Measurements from ENCODE around the gene SDR9C7. TPM values are rescaled to one million over a fixed set of nuclear protein-coding genes. Genes with fewer than 3 reads are reported as not detected.
"Not testable (repeated sequence)": the region's sequence is repeated elsewhere in the genome, so short reads cannot be mapped to it uniquely, and the experiment has no call there.

Gene SDR9C7
- total RNA-seq, 1 experiment from 2014 or later = not detected

- H3K4me3 Mint-ChIP-seq (ENCODE audit: unreplicated experiment); H3K27me3 Mint-ChIP-seq (ENCODE audit: insufficient read depth, unreplicated experiment); DNase-seq (ENCODE audit: unreplicated experiment); intact Hi-C loops (cut with micrococcal nuclease); H3K4me1 Mint-ChIP-seq (ENCODE audit: insufficient read depth, unreplicated experiment); H3K27ac Mint-ChIP-seq (ENCODE audit: low read depth, unreplicated experiment); POLR2A ChIA-PET; H3K9me3 Mint-ChIP-seq (ENCODE audit: unreplicated experiment); H3K36me3 Mint-ChIP-seq (ENCODE audit: insufficient read depth, unreplicated experiment); BruUV-seq (replicated peaks): not testable (repeated sequence)
- CTCF ChIA-PET = interaction anchor here (0.6 kb wide), 2 partner anchors 120 to 134 kb away, joined by 3 to 7 read pairs; no protein-coding TSS in a partner anchor
These were observed 30.9 kb upstream of the SDR9C7 start for GRCh38 chr12:56965124-56965523.

- H3K4me3 Mint-ChIP-seq (ENCODE audit: unreplicated experiment); H3K4me1 Mint-ChIP-seq (ENCODE audit: insufficient read depth, unreplicated experiment); H3K27ac Mint-ChIP-seq (ENCODE audit: low read depth, unreplicated experiment); CTCF ChIA-PET; POLR2A ChIA-PET; DNase-seq (ENCODE audit: unreplicated experiment); intact Hi-C loops (cut with micrococcal nuclease); H3K36me3 Mint-ChIP-seq (ENCODE audit: insufficient read depth, unreplicated experiment); BruUV-seq (replicated peaks); H3K27me3 Mint-ChIP-seq (ENCODE audit: insufficient read depth, unreplicated experiment); H3K9me3 Mint-ChIP-seq (ENCODE audit: unreplicated experiment): not testable (repeated sequence)
These were observed 29.3 kb upstream of the SDR9C7 start for GRCh38 chr12:56963557-56963956.

DNA sequence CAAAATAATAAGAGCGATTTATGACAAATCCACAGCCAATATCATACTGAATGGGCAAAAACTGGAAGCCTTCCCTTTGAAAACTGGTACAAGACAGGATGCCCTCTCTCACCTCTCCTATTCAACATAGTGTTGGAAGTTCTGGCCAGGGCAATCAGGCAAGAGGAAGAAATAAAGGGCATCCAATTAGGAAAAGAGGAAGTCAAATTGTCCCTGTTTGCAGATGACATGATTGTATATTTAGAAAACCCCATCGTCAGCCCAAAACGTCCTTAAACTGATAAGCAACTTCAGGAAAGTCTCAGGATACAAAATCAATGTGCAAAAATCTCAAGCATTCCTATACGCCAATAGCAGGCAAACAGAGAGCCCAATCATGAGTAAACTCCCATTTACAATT, 28.0 kb upstream of the SDR9C7 start:
- DNase-seq (ENCODE audit: unreplicated experiment); H3K27me3 Mint-ChIP-seq (ENCODE audit: insufficient read depth, unreplicated experiment); CTCF ChIA-PET; H3K4me3 Mint-ChIP-seq (ENCODE audit: unreplicated experiment); H3K9me3 Mint-ChIP-seq (ENCODE audit: unreplicated experiment); POLR2A ChIA-PET; H3K4me1 Mint-ChIP-seq (ENCODE audit: insufficient read depth, unreplicated experiment); intact Hi-C loops (cut with micrococcal nuclease); H3K27ac Mint-ChIP-seq (ENCODE audit: low read depth, unreplicated experiment); H3K36me3 Mint-ChIP-seq (ENCODE audit: insufficient read depth, unreplicated experiment); BruUV-seq (replicated peaks): not testable (repeated sequence)

- no peak overlapping the region for H3K27ac Mint-ChIP-seq (ENCODE audit: low read depth, unreplicated experiment)
- no peak overlapping the region for H3K4me3 Mint-ChIP-seq (ENCODE audit: unreplicated experiment)
- TF ChIP-seq CTCF (IDR thresholded peaks at IDR 0.05; ENCODE audit: unreplicated experiment) = no peak
- CTCF ChIA-PET = interaction anchor here (0.6 to 1.4 kb wide), 3 partner anchors 29 to 269 kb away, joined by 3 to 5 read pairs (median 4); no protein-coding TSS in a partner anchor
- H3K9me3 Mint-ChIP-seq (ENCODE audit: unreplicated experiment) = no peaks in the 10 kb centered on the region
- peaks cover 28% of the 10 kb centered on the region for H3K4me1 Mint-ChIP-seq (ENCODE audit: insufficient read depth, unreplicated experiment)
- intact Hi-C loops (cut with micrococcal nuclease) = no loop called here
- no peaks in the 10 kb centered on the region for H3K27me3 Mint-ChIP-seq (ENCODE audit: insufficient read depth, unreplicated experiment)
- POLR2A ChIA-PET = interaction anchor here (0.6 to 2.1 kb wide), 5 partner anchors 17 to 193 kb away, joined by 3 to 6 read pairs (median 5); no protein-coding TSS in a partner anchor
- no TSS peak for BruUV-seq (replicated peaks)
- DNase-seq (ENCODE audit: unreplicated experiment) = no peak
- H3K36me3 Mint-ChIP-seq (ENCODE audit: insufficient read depth, unreplicated experiment) = no peaks in the 10 kb centered on the region
These were observed 24.2 kb upstream of the SDR9C7 start for GRCh38 chr12:56958422-56958821.

DNA sequence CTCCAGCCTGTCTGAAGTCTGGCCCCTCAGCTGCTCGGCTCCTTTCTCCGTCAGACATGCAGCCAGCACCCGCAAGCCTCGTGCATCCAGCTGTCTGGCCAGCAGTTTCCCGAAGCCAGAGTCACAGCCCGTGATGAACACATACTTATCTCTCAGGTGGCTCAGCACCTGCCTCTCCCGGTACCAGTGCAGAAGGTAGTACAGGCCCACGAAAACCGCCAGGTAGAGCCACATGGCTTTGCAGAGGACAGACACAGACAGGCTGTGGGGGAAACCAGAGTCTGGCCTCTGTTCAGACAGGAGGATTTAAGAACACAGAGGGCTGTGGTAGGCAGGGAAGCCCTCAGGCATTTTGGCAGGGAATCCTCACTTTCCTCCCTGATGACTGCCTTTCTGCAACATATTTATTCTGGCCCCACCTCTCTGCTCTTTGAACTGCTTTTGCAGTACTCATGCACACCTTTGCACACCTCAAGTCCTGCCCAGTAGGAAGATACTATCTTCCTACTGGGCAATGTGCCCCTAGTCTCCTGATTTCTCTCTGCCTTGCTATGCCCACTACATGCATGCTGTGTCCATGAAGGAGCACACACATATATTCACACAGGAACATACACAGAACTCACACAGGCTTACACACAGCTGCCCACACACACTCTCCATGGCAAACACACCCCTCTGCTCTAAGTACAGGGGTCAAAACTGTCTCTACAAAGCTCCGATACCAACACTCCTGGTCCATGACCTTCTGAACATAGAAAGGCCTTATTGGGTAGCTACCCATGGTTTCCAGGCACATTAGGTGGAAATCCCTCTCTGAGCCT, 23.2 kb upstream of the SDR9C7 start, which contains the start of gene RDH16:
Gene RDH16 (minus strand): TSS at position 380 of the 824 bp plus-strand sequence. CDS start 146 bp downstream, at position 234.
- H3K4me3 Mint-ChIP-seq (ENCODE audit: unreplicated experiment) = peak within 1 kb of the TSS; percentile 46
- no peak for TF ChIP-seq CTCF (IDR thresholded peaks at IDR 0.05; ENCODE audit: unreplicated experiment)
- H3K36me3 Mint-ChIP-seq (ENCODE audit: insufficient read depth, unreplicated experiment) = no peaks in the 10 kb centered on the region
- peaks cover 28% of the 10 kb centered on the region for H3K4me1 Mint-ChIP-seq (ENCODE audit: insufficient read depth, unreplicated experiment)
- H3K27ac Mint-ChIP-seq (ENCODE audit: low read depth, unreplicated experiment) = no peak within 1 kb of the TSS
- H3K27me3 Mint-ChIP-seq (ENCODE audit: insufficient read depth, unreplicated experiment) = no peaks in the 10 kb centered on the region
- ChIA-PET CTCF (interaction anchor here (0.6 to 1.4 kb wide), 4 partner anchors 30 to 140 kb away, joined by 3 to 5 read pairs (median 4); no protein-coding TSS in a partner anchor), POLR2A (interaction anchor here (0.6 to 2.1 kb wide), 7 partner anchors 10 to 587 kb away, joined by 3 to 6 read pairs (median 5); no protein-coding TSS in a partner anchor)
- intact Hi-C loops (cut with micrococcal nuclease) = no loop called here
- BruUV-seq (replicated peaks) = no TSS peak
- no peaks in the 10 kb centered on the region for H3K9me3 Mint-ChIP-seq (ENCODE audit: unreplicated experiment)
- DNase-seq (ENCODE audit: unreplicated experiment) = peak; percentile 90
